HCT116 (cell line): ENCODE results near the gene SGF29. TPM values are rescaled to one million over a fixed set of nuclear protein-coding genes. Genes with fewer than 3 reads are reported as not detected.

Source experiments
- ATAC-seq: fragments of 200-7000 bp; cut with Tn5 transposase; 2 replicates; pipeline ENCODE4 v1.9.1; 2020; ENCODE audit warnings: mild to moderate bottlenecking, moderate library complexity
- BruUV-seq: library from RNA; stranded (reverse); fragments of 400-500 nt; replicated peaks from 2 replicates; lab custom pipeline; 2021; lab: Mats Ljungman, UMichigan
- CTCF ChIA-PET: fragments of 300-600 bp; sonication (Branson Sonifier 250); formaldehyde crosslinking; loops from one replicate; lab custom pipeline; 2021; ENCODE audit warnings: antibody characterized with exemption; lab: Charles Lee
- POLR2A ChIA-PET: fragments of 300-600, 350-600 bp; sonication (Branson Sonifier 250); formaldehyde crosslinking; loops from one replicate; lab custom pipeline; 2021; ENCODE audit warnings: antibody characterized with exemption; lab: Charles Lee
- RAD21 ChIA-PET, 2 experiments: fragments of 300-600 bp; sonication (Branson Sonifier 250); formaldehyde crosslinking; loops; one replicate each; lab custom pipeline; 2023; ENCODE audit warnings: low total read pairs in 2 of 2; ENCODE audit not compliant: uncharacterized antibody in 2 of 2, unreplicated experiment in 2 of 2, low non-redundant PET in 1 of 2; lab: Charles Lee
- DNase-seq: peaks from one replicate; pipeline ENCODE4 v3.0.0-alpha.2; 2010; ENCODE audit warnings: low read depth, low spot score
- H2AFZ ChIP-seq: fragments of 200-600 bp; shearing (Covaris generic), sonication (generic); 2 replicates; pipeline ENCODE4 v1.6.1; 2017; ENCODE audit warnings: low read depth, mixed run types, mixed read lengths, antibody characterized with exemption, low read length; ENCODE audit not compliant: poor library complexity, severe bottlenecking
- H3K27ac ChIP-seq: 2 replicates; pipeline ENCODE4 v1.5.1; 2012; ENCODE audit warnings: low read depth, low read length
- H3K27me3 ChIP-seq: fragments of 200-600 bp; sonication (generic); 2 replicates; pipeline ENCODE4 v1.6.1; 2016; ENCODE audit warnings: mixed run types, low read length, mixed read lengths; ENCODE audit not compliant: insufficient read depth
- H3K36me3 ChIP-seq, 2 experiments: fragments of 200-500 bp in 1 of 2; fragments of 200-600 bp in 1 of 2; sonication (Bioruptor generic) in 1 of 2; sonication (generic) in 1 of 2; 2 replicates each; pipeline versions ENCODE4 v1.5.1 to v1.6.1; 2014 to 2016; ENCODE audit warnings: low read length in 2 of 2, inconsistent platforms in 1 of 2, mixed read lengths in 1 of 2, mixed run types in 1 of 2; ENCODE audit not compliant: insufficient read depth in 2 of 2, control insufficient read depth in 1 of 2
- H3K4me1 ChIP-seq, 2 experiments: fragments of 200-600 bp in 1 of 2; sonication (generic) in 1 of 2; 2 replicates each; pipeline versions ENCODE4 v1.5.1 to v1.6.1; 2012 to 2017; ENCODE audit warnings: low read length in 2 of 2, inconsistent platforms in 1 of 2, mild to moderate bottlenecking in 1 of 2, mixed read lengths in 1 of 2, mixed run types in 1 of 2, moderate library complexity in 1 of 2; ENCODE audit not compliant: insufficient read depth in 2 of 2, control insufficient read depth in 1 of 2
- H3K4me2 ChIP-seq: fragments of 200-600 bp; sonication (generic); 2 replicates; pipeline ENCODE4 v1.6.1; 2017; ENCODE audit warnings: mixed run types, low read length, mixed read lengths
- H3K4me3 ChIP-seq, 2 experiments: fragments of 200-600 bp in 1 of 2; sonication (generic) in 1 of 2; replicated peaks in 1 of 2; 2 replicates each; pipeline ENCODE4 v1.5.1; 2011 to 2016; ENCODE audit warnings: low read length in 2 of 2, control low read depth in 1 of 2, low read depth in 1 of 2, mild to moderate bottlenecking in 1 of 2, mixed read lengths in 1 of 2, mixed run types in 1 of 2
- H3K79me2 ChIP-seq: fragments of 200-600 bp; sonication (generic); 2 replicates; pipeline ENCODE4 v1.6.1; 2017; ENCODE audit warnings: mild to moderate bottlenecking, mixed run types, low read length, moderate library complexity, mixed read lengths; ENCODE audit not compliant: insufficient read depth
- H3K9ac ChIP-seq: fragments of 200-600 bp; sonication (generic); 2 replicates; pipeline ENCODE4 v1.6.1; 2016; ENCODE audit warnings: low read length, mixed read lengths
- H3K9me2 ChIP-seq: fragments of 200-600 bp; sonication (generic), shearing (Covaris generic); 2 replicates; pipeline ENCODE4 v1.6.1; 2017; ENCODE audit warnings: mixed run types, mild to moderate bottlenecking, moderate library complexity; ENCODE audit not compliant: insufficient read depth
- H3K9me3 ChIP-seq, 2 experiments: fragments of 200-500 bp in 1 of 2; fragments of 200-600 bp in 1 of 2; sonication (Bioruptor generic) in 1 of 2; sonication (generic) in 1 of 2; 2 replicates each; pipeline ENCODE4 v1.6.1; 2014 to 2017; ENCODE audit warnings: low read length in 2 of 2, mixed read lengths in 2 of 2, inconsistent platforms in 1 of 2, low read depth in 1 of 2, mild to moderate bottlenecking in 1 of 2, mixed run types in 1 of 2, moderate library complexity in 1 of 2; ENCODE audit not compliant: control insufficient read depth in 1 of 2, insufficient read depth in 1 of 2
- H4K20me1 ChIP-seq: fragments of 200-600 bp; sonication (generic), shearing (Covaris generic); 2 replicates; pipeline ENCODE4 v1.6.1; 2017; ENCODE audit warnings: mixed run types, mild to moderate bottlenecking, moderate library complexity; ENCODE audit not compliant: insufficient read depth
- ATF3 ChIP-seq: IDR thresholded peaks from 2 replicates; pipeline ENCODE4 v1.6.1; 2012
- CBX3 ChIP-seq: IDR thresholded peaks from 2 replicates; pipeline ENCODE4 v1.6.1; 2012; ENCODE audit warnings: low read depth
- CEBPB ChIP-seq: IDR thresholded peaks from 2 replicates; pipeline ENCODE4 v1.6.1; 2012; ENCODE audit warnings: low read depth
- ELF1 ChIP-seq: IDR thresholded peaks from 2 replicates; pipeline ENCODE4 v1.6.1; 2012; ENCODE audit warnings: low read depth, borderline replicate concordance
- JUND ChIP-seq: IDR thresholded peaks from 2 replicates; pipeline ENCODE4 v1.6.1; 2012
- POLR2AphosphoS5 ChIP-seq: IDR thresholded peaks from 2 replicates; pipeline ENCODE4 v1.6.1; 2011; ENCODE audit warnings: mild to moderate bottlenecking, low read depth, low read length, moderate library complexity
- SIN3A ChIP-seq: IDR thresholded peaks from 2 replicates; pipeline ENCODE4 v1.6.1; 2012; ENCODE audit warnings: low read depth
- SP1 ChIP-seq: IDR thresholded peaks from 2 replicates; pipeline ENCODE4 v1.6.1; 2012; ENCODE audit warnings: low read depth
- TCF7L2 ChIP-seq: IDR thresholded peaks from 2 replicates; pipeline ENCODE4 v1.7.0; 2011; ENCODE audit warnings: borderline replicate concordance, inconsistent platforms; ENCODE audit not compliant: insufficient read depth, insufficient read length; ENCODE audit errors: extremely low read depth
- ZFX ChIP-seq: fragments of 450-650 bp; IDR thresholded peaks from 2 replicates; pipeline ENCODE4 v1.6.1; 2017
- ZNF274 ChIP-seq: fragments of 200-500 bp; sonication (Bioruptor generic); IDR thresholded peaks from 2 replicates; pipeline ENCODE4 v1.6.1; 2014; ENCODE audit warnings: mild to moderate bottlenecking, low read depth, low read length, inconsistent platforms
- intact Hi-C: fragments of 100-400 bp; cut with micrococcal nuclease; formaldehyde crosslinking; loops from 2 replicates; pipeline ENCODE4 v1.10.0; 2022
- total RNA-seq: library from RNA; stranded (reverse); gene quantifications from one replicate; pipeline ENCODE4 v1.2.1, GENCODE V29; 2021; ENCODE audit not compliant: unreplicated experiment
- TF ChIP-seq, protein P1 (sequence below): IDR thresholded peaks from 2 replicates; pipeline ENCODE4 v1.6.1; 2011; ENCODE audit warnings: mild to moderate bottlenecking, low read length, moderate library complexity; ENCODE audit not compliant: insufficient replicate concordance; ENCODE audit errors: extremely low read depth

Gene SGF29
- total RNA-seq, 1 experiment from 2014 or later: 19.7 TPM

- no peak for TF ChIP-seq ELF1
- no peak for TF ChIP-seq ATF3
- no peak for TF ChIP-seq JUND
- TF ChIP-seq SIN3A: no peak
- TF ChIP-seq, protein P1, sequence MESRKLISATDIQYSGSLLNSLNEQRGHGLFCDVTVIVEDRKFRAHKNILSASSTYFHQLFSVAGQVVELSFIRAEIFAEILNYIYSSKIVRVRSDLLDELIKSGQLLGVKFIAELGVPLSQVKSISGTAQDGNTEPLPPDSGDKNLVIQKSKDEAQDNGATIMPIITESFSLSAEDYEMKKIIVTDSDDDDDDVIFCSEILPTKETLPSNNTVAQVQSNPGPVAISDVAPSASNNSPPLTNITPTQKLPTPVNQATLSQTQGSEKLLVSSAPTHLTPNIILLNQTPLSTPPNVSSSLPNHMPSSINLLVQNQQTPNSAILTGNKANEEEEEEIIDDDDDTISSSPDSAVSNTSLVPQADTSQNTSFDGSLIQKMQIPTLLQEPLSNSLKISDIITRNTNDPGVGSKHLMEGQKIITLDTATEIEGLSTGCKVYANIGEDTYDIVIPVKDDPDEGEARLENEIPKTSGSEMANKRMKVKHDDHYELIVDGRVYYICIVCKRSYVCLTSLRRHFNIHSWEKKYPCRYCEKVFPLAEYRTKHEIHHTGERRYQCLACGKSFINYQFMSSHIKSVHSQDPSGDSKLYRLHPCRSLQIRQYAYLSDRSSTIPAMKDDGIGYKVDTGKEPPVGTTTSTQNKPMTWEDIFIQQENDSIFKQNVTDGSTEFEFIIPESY: no peak
- TF ChIP-seq, all 23 proteins: peak for 0
Observed at GRCh38 chr16:28569021-28569420, 15.3 kb downstream of the SGF29 start (continued).

DNA sequence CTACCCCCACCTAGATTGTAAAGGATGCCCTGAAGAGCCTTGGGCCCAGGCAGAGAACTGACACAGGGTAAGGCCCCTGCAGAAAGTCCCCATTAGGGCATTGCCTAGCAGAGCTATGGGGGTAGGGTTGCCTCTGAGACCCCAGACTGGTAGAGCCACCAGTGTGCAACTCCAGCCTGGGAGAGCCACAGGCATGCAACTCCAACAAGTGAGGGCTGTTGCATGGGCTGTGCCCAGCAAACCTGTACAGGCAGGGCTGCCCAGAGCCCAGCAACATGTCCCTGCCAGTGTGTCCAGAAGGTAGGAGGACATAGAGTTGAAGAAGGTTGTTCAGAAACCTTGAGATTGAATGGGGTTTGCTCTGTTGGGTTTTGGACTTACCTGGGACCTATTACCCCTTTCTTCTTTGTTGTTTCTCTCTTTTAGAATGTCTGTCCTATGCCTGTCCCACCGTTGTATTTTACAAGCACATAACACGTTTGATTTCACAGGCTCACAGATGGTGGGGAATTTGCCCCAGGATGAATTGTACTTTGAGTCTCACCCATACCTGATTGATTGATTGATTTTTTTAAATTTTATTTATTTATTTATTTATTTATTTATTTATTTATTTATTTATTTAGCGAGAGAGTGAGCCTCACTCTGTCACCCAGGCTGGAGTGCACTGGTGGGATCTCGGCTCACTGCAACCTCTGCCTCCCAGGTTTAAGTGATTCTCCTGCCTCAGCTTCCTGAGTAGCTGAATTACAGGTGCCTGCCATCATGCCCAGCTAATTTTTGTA, 16.4 kb downstream of the SGF29 start:
- POLR2A ChIA-PET: no interaction called here
- Histone ChIP-seq H3K4me2 (no peak overlapping the region), H3K36me3 (no peaks in the 10 kb centered on the region), H3K9me3 (peaks cover 7 to 8% of the 10 kb centered on the region in 2 experiments; a peak in 2 of 4 replicates), H3K27me3 (no peaks in the 10 kb centered on the region), H2AFZ (no peak overlapping the region), H3K4me3 (no peak overlapping the region), H3K9ac (no peak overlapping the region), H3K79me2 (no peaks in the 10 kb centered on the region), H3K4me1 (no peaks in the 10 kb centered on the region), H3K9me2 (no peaks in the 10 kb centered on the region), H4K20me1 (no peaks in the 10 kb centered on the region), H3K27ac (no peak overlapping the region)
- BruUV-seq: no TSS peak
- CTCF ChIA-PET: no interaction called here
- TF ChIP-seq SP1: no peak
- no peak for TF ChIP-seq ZNF274
- TF ChIP-seq CEBPB: no peak
- no peak for TF ChIP-seq POLR2AphosphoS5
- no peak for TF ChIP-seq TCF7L2
- no peak for TF ChIP-seq CBX3
- TF ChIP-seq, protein P1: no peak
- TF ChIP-seq ELF1: no peak
- no peak for TF ChIP-seq ZFX
- intact Hi-C loops: no loop called here
- RAD21 ChIA-PET: no interaction called here
- DNase-seq (no peak), ATAC-seq (no peak)
